ENCODE data around the gene PTPN23. TPM values are rescaled to one million over a fixed set of nuclear protein-coding genes. Genes with fewer than 3 reads are reported as not detected.

Gene PTPN23
- total and polyA plus RNA-seq, 9 of the 15 experiments (the other 6 are each of a cell fraction or from before 2014, with no cell fraction given) = 0.41 to 58.7 (median 7.2) TPM

GRCh38 chr3:47420511-47421484 lies 40.0 kb downstream of the PTPN23 start (continued):
- peak; percentile 88 for TF ChIP-seq ZBTB40 (IDR thresholded peaks at IDR 0.05)
- no peak for TF ChIP-seq ZBTB40 (CRISPR knock-in tag; IDR thresholded peaks at IDR 0.05)
- TF ChIP-seq ARID1B (IDR thresholded peaks at IDR 0.05) = peak; percentile 8; the same call in 1 of the 2 replicates
- TF ChIP-seq PHTF2 (CRISPR knock-in tag; IDR thresholded peaks at IDR 0.05) = no peak
- TF ChIP-seq SREBF1 (IDR thresholded peaks at IDR 0.05; ENCODE audit: borderline replicate concordance, low read depth, low read length) = no peak
- TF ChIP-seq ETV1 (tag; conservative IDR thresholded peaks at IDR 0.05; ENCODE audit: low read depth) = peak; percentile 73
- TF ChIP-seq JUNB (CRISPR knock-in tag; conservative IDR thresholded peaks at IDR 0.05) = no peak
- 0 out of 2 replicates have a peak, but pooled peaks have one; percentile 36 for TF ChIP-seq GTF2F1 (IDR thresholded peaks at IDR 0.05; ENCODE audit: low read depth, low read length)
- no peak for TF ChIP-seq SRSF3 (IDR thresholded peaks at IDR 0.05; ENCODE audit: insufficient read depth, low read length)
- TF ChIP-seq PTBP1 (IDR thresholded peaks at IDR 0.05; ENCODE audit: low read depth, low read length) = no peak
- TF ChIP-seq ZNF3 (CRISPR knock-in tag; IDR thresholded peaks at IDR 0.05) = no peak
- TF ChIP-seq SIN3B (IDR thresholded peaks at IDR 0.05; ENCODE audit: low read depth) = no peak
- TF ChIP-seq ELK1 (CRISPR knock-in tag; IDR thresholded peaks at IDR 0.05) = no peak
- no peak for TF ChIP-seq ZNF436 (CRISPR knock-in tag; IDR thresholded peaks at IDR 0.05)
- no peak for TF ChIP-seq ZKSCAN8 (CRISPR knock-in tag; IDR thresholded peaks at IDR 0.05)
- TF ChIP-seq PTRF (tag; IDR thresholded peaks at IDR 0.05) = no peak
- TF ChIP-seq ZNF143 (CRISPR knock-in tag; IDR thresholded peaks at IDR 0.05) = peak; percentile 30; the same call in 1 of the 2 replicates
- peak; percentile 49; the same call in 1 of the 2 replicates for TF ChIP-seq MAX (CRISPR knock-in tag; IDR thresholded peaks at IDR 0.05)
